ENCODE results near the gene WNT5A. TPM values are rescaled to one million over a fixed set of nuclear protein-coding genes. Genes with fewer than 3 reads are reported as not detected.

The WNT5A gene
- total RNA-seq, 1 donor from 2014 or later = 99.3 TPM

DNA sequence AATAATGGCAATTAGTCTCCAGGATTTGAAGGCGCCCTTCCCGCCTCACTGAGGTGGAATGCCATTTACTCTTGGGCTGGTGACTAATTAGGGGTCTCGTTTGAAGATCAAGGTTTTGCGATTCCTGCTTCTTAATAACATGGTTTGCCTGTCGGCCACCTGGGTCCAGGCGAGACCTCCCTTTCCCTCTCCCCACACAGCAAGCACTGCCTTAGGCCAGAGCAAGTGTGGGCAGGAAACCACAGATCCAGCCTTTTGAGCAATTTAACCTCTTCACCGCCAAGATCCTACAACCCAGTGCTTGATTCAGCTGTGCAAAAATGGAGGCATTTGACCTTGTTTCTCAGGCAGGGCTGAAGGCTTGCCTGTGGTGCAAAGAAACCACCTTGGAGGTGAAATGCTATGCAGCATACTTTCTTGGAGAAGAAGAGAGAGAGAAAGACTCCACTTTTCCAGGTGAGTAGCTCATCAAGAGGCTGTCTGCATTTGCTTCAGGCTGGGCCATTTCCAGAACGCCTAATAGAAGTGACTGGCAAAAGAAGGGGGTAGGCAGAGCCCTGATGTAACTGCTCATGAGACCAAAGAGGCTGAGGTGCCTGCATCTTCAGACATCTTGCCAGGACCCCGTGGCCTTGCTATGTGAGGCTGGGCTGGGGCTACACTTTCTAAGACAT is 34.1 kb upstream of the WNT5A start:
- Mint-ChIP-seq H3K4me3 (peak overlapping the region; percentile 10), H3K36me3 (no peaks in the 10 kb centered on the region), H3K27me3 (peaks cover 14% of the 10 kb centered on the region), H3K4me1 (ENCODE audit: unreplicated experiment) (peaks cover 58% of the 10 kb centered on the region), H3K27ac (peak overlapping the region; percentile 53), H3K9me3 (peaks cover 8% of the 10 kb centered on the region)
- TF ChIP-seq, protein P1, sequence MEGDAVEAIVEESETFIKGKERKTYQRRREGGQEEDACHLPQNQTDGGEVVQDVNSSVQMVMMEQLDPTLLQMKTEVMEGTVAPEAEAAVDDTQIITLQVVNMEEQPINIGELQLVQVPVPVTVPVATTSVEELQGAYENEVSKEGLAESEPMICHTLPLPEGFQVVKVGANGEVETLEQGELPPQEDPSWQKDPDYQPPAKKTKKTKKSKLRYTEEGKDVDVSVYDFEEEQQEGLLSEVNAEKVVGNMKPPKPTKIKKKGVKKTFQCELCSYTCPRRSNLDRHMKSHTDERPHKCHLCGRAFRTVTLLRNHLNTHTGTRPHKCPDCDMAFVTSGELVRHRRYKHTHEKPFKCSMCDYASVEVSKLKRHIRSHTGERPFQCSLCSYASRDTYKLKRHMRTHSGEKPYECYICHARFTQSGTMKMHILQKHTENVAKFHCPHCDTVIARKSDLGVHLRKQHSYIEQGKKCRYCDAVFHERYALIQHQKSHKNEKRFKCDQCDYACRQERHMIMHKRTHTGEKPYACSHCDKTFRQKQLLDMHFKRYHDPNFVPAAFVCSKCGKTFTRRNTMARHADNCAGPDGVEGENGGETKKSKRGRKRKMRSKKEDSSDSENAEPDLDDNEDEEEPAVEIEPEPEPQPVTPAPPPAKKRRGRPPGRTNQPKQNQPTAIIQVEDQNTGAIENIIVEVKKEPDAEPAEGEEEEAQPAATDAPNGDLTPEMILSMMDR (conservative IDR thresholded peaks at IDR 0.05) = no peak
- no peak for DNase-seq (ENCODE audit: extremely low spot score, unreplicated experiment)

DNA sequence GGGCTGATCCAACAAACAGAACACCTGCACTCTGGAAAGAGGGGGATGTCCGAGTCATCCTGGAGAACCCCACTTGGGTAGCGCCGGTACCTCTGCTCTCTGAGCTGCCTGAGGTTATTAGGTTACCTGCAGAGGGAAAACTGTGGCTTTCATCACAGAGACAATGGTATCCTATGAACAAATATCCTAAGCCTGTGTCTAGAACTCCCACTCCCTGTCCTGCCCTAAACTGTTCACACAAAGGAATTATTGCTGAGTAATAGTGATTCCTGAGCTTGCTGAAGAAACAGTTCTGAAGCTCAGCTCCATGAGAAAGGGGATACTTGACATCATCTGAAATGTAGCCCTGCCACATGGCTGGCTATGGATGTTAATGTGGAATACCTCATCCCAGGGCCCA is 31.9 kb upstream of the WNT5A start:
- H3K4me3 Mint-ChIP-seq = peak overlapping the region; percentile 54
- no peak for DNase-seq (ENCODE audit: extremely low spot score, unreplicated experiment)
- peaks cover 11% of the 10 kb centered on the region for H3K27me3 Mint-ChIP-seq
- no peaks in the 10 kb centered on the region for H3K9me3 Mint-ChIP-seq
- TF ChIP-seq, protein P1 (conservative IDR thresholded peaks at IDR 0.05) = no peak
- peak overlapping the region; percentile 89 for H3K27ac Mint-ChIP-seq
- no peaks in the 10 kb centered on the region for H3K36me3 Mint-ChIP-seq
- H3K4me1 Mint-ChIP-seq (ENCODE audit: unreplicated experiment) = peaks cover 63% of the 10 kb centered on the region

DNA sequence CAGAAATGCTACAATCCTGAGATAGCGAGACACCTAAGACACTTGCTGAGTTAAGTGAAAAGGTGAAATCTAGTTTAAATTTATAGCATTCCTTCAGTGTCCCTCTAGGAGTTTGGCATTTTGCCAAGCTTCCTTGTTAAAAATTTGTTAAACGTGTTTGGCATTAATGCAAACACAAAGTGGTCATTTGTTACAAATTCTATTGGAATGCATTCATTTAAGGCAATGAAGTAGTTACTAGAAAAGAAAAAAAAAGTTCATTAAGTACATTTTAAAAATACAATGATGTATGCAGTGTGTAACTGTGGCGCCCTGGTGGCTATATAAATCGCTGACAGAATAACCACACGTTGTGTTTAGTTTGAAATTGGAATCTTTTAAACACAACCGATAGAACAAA is 31.3 kb upstream of the WNT5A start:
- Mint-ChIP-seq H3K36me3 (no peaks in the 10 kb centered on the region), H3K4me1 (ENCODE audit: unreplicated experiment) (peaks cover 59% of the 10 kb centered on the region), H3K27me3 (peaks cover 10% of the 10 kb centered on the region), H3K9me3 (no peaks in the 10 kb centered on the region), H3K4me3 (no peak overlapping the region), H3K27ac (peak overlapping the region; percentile 89)
- TF ChIP-seq, protein P1 (conservative IDR thresholded peaks at IDR 0.05) = peak; percentile 25
- DNase-seq (ENCODE audit: extremely low spot score, unreplicated experiment) = no peak

DNA sequence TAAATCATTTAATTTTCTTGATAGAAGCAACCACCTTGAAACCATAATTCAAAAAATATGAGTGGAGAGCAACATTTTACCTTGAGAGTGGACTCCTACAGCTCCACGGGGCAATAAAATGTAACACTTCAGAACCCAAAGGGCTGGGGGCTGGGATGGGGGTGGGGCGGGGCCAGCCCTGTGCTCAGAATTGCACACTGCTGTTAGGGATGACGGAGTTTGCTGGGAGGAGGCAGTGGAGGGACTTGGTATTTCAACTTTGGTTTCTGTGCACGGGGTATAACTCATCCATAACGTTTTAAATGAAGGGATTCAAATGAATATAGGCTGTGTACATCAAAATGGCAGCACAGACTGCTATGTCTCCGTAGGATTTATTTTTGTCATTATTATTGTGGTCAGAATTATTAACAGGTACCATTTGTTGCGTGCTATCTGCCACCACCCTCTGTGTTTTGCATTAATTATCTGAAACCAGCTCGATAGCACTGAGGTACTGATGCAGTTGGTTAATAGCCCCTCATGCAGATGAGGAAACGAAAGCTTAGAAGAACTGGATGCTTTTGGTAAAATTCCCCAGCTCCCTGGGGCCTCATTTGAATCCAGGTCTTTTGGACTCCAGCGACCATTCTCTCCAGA is 29.4 kb upstream of the WNT5A start:
- Mint-ChIP-seq H3K27ac (no peak overlapping the region), H3K9me3 (no peaks in the 10 kb centered on the region), H3K4me1 (ENCODE audit: unreplicated experiment) (peaks cover 64% of the 10 kb centered on the region), H3K4me3 (no peak overlapping the region), H3K27me3 (peaks cover 8% of the 10 kb centered on the region), H3K36me3 (no peaks in the 10 kb centered on the region)
- TF ChIP-seq, protein P1 (conservative IDR thresholded peaks at IDR 0.05) = no peak
- DNase-seq (ENCODE audit: extremely low spot score, unreplicated experiment) = no peak

DNA sequence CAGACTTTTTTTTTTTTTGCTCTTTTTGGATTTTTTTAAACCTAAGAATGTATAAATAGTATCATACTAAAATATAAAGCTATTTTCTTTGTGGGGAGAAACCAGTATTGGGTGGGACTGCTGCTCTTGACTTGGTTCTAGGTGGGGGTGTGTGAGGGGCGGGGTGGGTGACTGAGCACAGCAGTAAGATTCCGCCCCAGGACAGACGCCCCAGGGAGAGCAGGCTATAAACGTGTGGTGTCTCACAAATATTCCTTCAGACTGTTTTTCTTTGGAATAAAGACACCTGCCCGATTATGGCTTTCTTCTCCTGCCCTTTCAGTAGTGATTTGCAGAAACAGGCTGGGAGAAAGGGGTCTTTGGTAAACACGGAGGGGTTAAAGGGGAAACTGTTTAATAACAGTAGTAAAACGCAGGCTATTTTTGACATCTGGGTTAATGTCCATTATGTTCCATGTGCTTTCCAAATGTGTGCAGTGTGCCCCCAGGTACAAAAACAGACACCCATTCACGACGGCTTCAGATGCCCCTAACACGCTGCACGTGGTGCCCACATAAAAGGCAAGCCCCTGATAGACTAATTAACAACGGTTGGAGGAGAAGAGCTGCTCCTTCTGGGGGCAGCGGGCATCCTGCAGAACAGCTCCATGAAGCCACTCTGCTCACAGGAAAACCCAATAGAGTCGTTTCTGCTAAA is 28.6 kb upstream of the WNT5A start:
- peaks cover 8% of the 10 kb centered on the region for H3K27me3 Mint-ChIP-seq
- TF ChIP-seq, protein P1 (conservative IDR thresholded peaks at IDR 0.05) = no peak
- H3K4me1 Mint-ChIP-seq (ENCODE audit: unreplicated experiment) = peaks cover 61% of the 10 kb centered on the region
- H3K27ac Mint-ChIP-seq = no peak overlapping the region
- no peak for DNase-seq (ENCODE audit: extremely low spot score, unreplicated experiment)
- peak overlapping the region; percentile 26 for H3K4me3 Mint-ChIP-seq
- no peaks in the 10 kb centered on the region for H3K36me3 Mint-ChIP-seq
- H3K9me3 Mint-ChIP-seq = no peaks in the 10 kb centered on the region
